Panc1 (cell line): Measurements from ENCODE around the gene MYCN. TPM values are rescaled to one million over a fixed set of nuclear protein-coding genes. Genes with fewer than 3 reads are reported as not detected.

Source experiments
- ATAC-seq: fragments of 200-7000 bp; cut with Tn5 transposase; 2 replicates; pipeline ENCODE4 v1.9.1; 2020; ENCODE audit warnings: mild to moderate bottlenecking, moderate library complexity
- BruUV-seq: library from RNA; stranded (reverse); fragments of 400-500 nt; replicated peaks from 2 replicates; lab custom pipeline; 2021; lab: Mats Ljungman, UMichigan
- CTCF ChIA-PET: fragments of 300-600 bp; sonication (Branson Sonifier 250); formaldehyde crosslinking; loops from one replicate; lab custom pipeline; 2022; ENCODE audit warnings: antibody characterized with exemption; lab: Charles Lee
- POLR2A ChIA-PET: fragments of 300-600 bp; sonication (Branson Sonifier 250); formaldehyde crosslinking; loops from one replicate; lab custom pipeline; 2022; ENCODE audit warnings: antibody characterized with exemption; lab: Charles Lee
- DNase-seq: peaks from one replicate; pipeline ENCODE4 v3.0.0-alpha.2; 2010; ENCODE audit warnings: low read depth, low spot score
- H3K27ac ChIP-seq: 2 replicates; pipeline ENCODE4 v1.5.1; 2011; ENCODE audit warnings: mild to moderate bottlenecking, low read length, inconsistent platforms
- H3K27me3 ChIP-seq: fragments of 200-500 bp; sonication (Bioruptor generic); 2 replicates; pipeline ENCODE4 v1.6.0; 2014; ENCODE audit warnings: low read length, inconsistent platforms; ENCODE audit not compliant: control insufficient read depth, insufficient read depth
- H3K36me3 ChIP-seq: fragments of 200-500 bp; sonication (Bioruptor generic); 2 replicates; pipeline ENCODE4 v1.5.1; 2014; ENCODE audit warnings: inconsistent platforms, mild to moderate bottlenecking, low read length, moderate library complexity; ENCODE audit not compliant: control insufficient read depth, insufficient read depth
- H3K4me1 ChIP-seq: 2 replicates; pipeline ENCODE4 v1.5.1; 2011; ENCODE audit warnings: inconsistent platforms, mild to moderate bottlenecking, low read length, moderate library complexity; ENCODE audit not compliant: control insufficient read depth, insufficient read depth
- H3K4me3 ChIP-seq, 2 experiments: 2 replicates each; pipeline ENCODE4 v1.5.1; 2011 to 2012; ENCODE audit warnings: low read depth in 2 of 2, low read length in 2 of 2, mild to moderate bottlenecking in 2 of 2, inconsistent platforms in 1 of 2, moderate library complexity in 1 of 2
- H3K9me3 ChIP-seq: fragments of 200-500 bp; sonication (Bioruptor generic); 2 replicates; pipeline ENCODE4 v1.5.1; 2014; ENCODE audit warnings: low read depth, mild to moderate bottlenecking, inconsistent platforms, low read length, moderate library complexity; ENCODE audit not compliant: control insufficient read depth, insufficient read depth
- CTCF ChIP-seq: fragments of 450-650 bp; IDR thresholded peaks from 2 replicates; pipeline ENCODE4 v1.5.1; 2017; ENCODE audit warnings: mild to moderate bottlenecking
- POLR2AphosphoS5 ChIP-seq: IDR thresholded peaks from 2 replicates; pipeline ENCODE4 v1.6.1; 2012; ENCODE audit warnings: mild to moderate bottlenecking, low read depth, low read length, moderate library complexity
- REST ChIP-seq, 2 experiments: IDR thresholded peaks; 2 replicates each; pipeline ENCODE4 v1.6.1; 2011 to 2012; ENCODE audit warnings: low read depth in 2 of 2, control low read depth in 1 of 2, low read length in 1 of 2, mild to moderate bottlenecking in 1 of 2, moderate library complexity in 1 of 2; ENCODE audit not compliant: insufficient read depth in 1 of 2
- SIN3A ChIP-seq: IDR thresholded peaks from 2 replicates; pipeline ENCODE4 v1.6.1; 2012; ENCODE audit warnings: low read depth, mild to moderate bottlenecking, low read length, moderate library complexity, borderline replicate concordance; ENCODE audit not compliant: insufficient read depth
- TCF7L2 ChIP-seq: IDR thresholded peaks from 2 replicates; pipeline ENCODE4 v1.6.1; 2011; ENCODE audit warnings: mild to moderate bottlenecking, low read depth, low read length, inconsistent platforms
- in situ Hi-C: cut with HindIII; loops from 2 replicates; pipeline ENCODE4 v1.10.0; 2016; ENCODE audit warnings: low sequenced_read_pairs, low pct_unique_long_range_greater_than_20kb
- intact Hi-C: fragments of 100-400 bp; cut with micrococcal nuclease; formaldehyde crosslinking; loops from one replicate; pipeline ENCODE4 v1.10.0; 2022; ENCODE audit not compliant: unreplicated experiment
- total RNA-seq: library from RNA; stranded (reverse); gene quantifications from one replicate; pipeline ENCODE4 v1.2.1, GENCODE V29; 2021; ENCODE audit not compliant: unreplicated experiment

Gene MYCN
- total RNA-seq, 1 experiment from 2014 or later: not detected

- BruUV-seq: no TSS peak
- DNase-seq (no peak), ATAC-seq (no peak)
- Histone ChIP-seq H3K27ac (no peak overlapping the region), H3K36me3 (no peaks in the 10 kb centered on the region), H3K9me3 (no peaks in the 10 kb centered on the region), H3K4me1 (no peaks in the 10 kb centered on the region), H3K4me3 (no peak overlapping the region), H3K27me3 (no peaks in the 10 kb centered on the region)
- TF ChIP-seq SIN3A: no peak
- TF ChIP-seq POLR2AphosphoS5: no peak
- no peak for TF ChIP-seq TCF7L2
- no peak for TF ChIP-seq REST (IDR thresholded peaks at IDR 0.05; ENCODE audit: insufficient read depth in 1 of 2, low read depth in 2 of 2, low read length in 1 of 2)
- TF ChIP-seq CTCF: no peak
- CTCF ChIA-PET: no interaction called here
- in situ Hi-C loops (no loop called here), intact Hi-C loops (no loop called here)
- POLR2A ChIA-PET: no interaction called here
Observed at GRCh38 chr2:15968280-15969178, 28.2 kb downstream of the MYCN start.

DNA sequence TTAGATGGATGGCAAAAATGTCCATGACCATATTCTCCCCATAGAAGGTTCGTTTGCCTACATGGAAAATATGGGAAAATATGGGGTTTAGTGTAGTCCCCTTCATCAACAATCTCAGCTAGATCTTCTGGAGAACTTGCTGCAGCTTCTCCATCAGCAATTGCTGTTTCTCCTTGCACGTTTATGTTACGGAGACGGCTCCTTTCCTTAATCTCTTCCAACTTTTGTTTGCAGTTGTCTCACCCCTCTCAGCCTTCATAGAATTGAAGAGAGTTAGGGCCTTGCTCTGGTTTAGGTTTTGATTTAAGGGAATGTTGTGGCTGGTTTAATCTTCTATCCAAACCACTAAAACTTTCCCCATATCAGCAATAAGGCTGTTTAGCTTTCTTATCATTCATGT lies 28.9 kb downstream of the MYCN start:
- ATAC-seq (no peak), DNase-seq (no peak)
- ChIA-PET POLR2A (no interaction called here), CTCF (no interaction called here)
- no peaks in the 10 kb centered on the region for H3K9me3 ChIP-seq
- BruUV-seq: no TSS peak
- H3K4me3 ChIP-seq: no peak overlapping the region
- in situ Hi-C loops (no loop called here), intact Hi-C loops (no loop called here)
- no peaks in the 10 kb centered on the region for H3K4me1 ChIP-seq
- H3K27ac ChIP-seq: no peak overlapping the region
- H3K36me3 ChIP-seq: no peaks in the 10 kb centered on the region
- TF ChIP-seq REST (IDR thresholded peaks at IDR 0.05; ENCODE audit: insufficient read depth in 1 of 2, low read depth in 2 of 2, low read length in 1 of 2): no peak
- no peak for TF ChIP-seq POLR2AphosphoS5
- no peak for TF ChIP-seq TCF7L2
- TF ChIP-seq CTCF: no peak
- no peak for TF ChIP-seq SIN3A
- no peaks in the 10 kb centered on the region for H3K27me3 ChIP-seq
